ENCODE measurements around the gene ANKRD63.

ANKRD63 gene

DNA sequence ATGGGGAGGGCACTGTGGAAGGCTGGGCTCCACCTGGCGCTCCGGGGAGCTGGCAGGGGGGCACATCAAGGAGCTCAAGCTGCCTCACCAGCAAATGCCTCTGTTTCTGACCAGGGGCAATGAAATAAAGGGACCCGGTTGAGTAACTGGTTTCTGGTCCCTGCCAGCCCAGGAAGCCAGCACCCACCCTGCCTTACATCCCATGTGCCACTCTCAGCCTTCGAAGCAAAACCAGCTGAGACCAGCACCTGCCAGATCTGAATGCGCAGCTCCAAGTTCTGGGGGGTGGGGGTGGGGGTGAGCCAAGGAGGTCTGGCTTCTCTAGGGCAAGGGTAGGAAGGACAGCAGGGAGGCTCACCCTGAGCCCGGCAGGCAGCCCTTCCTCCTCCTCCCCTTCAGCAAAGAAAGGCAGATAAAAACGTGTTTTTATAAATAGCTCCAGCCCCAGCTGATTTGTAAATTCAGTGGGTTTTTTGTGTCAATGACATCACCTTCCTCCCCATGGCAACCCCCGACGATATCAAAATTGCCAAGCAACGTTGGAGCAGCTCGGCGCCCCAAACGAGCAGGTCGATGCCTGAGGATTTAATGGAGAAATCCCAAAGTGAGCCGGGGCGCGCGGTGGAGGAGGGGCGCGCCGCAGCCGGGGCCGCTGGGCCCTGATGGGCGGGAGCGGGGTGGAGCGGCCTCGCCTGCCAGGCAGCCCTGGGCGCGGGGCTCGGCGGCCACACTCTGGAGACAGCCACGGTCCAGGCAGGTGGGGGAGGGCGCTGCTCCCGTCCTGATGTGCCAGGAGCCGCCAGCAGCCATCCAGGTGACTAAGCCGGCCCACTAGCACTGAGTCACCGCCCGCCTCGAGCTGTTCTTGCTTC is 44.1 kb downstream of the ANKRD63 start, which contains the start of gene PAK6:
Gene PAK6 (plus strand): TSS at position 532 of the 872 bp plus-strand sequence. CDS start 25,723 bp downstream, outside the sequence.
- Histone ChIP-seq H3K36me3 (no peaks in the 10 kb centered on the region), H3K9me3 (no peaks in the 10 kb centered on the region), H3K27ac (no peak within 1 kb of the TSS), H3K4me1 (ENCODE audit: control insufficient read depth in 1 of 2, insufficient read depth in 1 of 2, low read depth in 1 of 2, low read length in 1 of 2) (peaks cover 28 to 35% of the 10 kb centered on the region in 2 experiments), H3K4me3 (ENCODE audit: low read depth in 1 of 2, low read length in 1 of 2) (peak within 1 kb of the TSS in 1 of 2 experiments; percentile 10), H3K27me3 (peaks cover 26% of the 10 kb centered on the region)
- no peak for TF ChIP-seq CTCF (IDR thresholded peaks at IDR 0.05)

DNA sequence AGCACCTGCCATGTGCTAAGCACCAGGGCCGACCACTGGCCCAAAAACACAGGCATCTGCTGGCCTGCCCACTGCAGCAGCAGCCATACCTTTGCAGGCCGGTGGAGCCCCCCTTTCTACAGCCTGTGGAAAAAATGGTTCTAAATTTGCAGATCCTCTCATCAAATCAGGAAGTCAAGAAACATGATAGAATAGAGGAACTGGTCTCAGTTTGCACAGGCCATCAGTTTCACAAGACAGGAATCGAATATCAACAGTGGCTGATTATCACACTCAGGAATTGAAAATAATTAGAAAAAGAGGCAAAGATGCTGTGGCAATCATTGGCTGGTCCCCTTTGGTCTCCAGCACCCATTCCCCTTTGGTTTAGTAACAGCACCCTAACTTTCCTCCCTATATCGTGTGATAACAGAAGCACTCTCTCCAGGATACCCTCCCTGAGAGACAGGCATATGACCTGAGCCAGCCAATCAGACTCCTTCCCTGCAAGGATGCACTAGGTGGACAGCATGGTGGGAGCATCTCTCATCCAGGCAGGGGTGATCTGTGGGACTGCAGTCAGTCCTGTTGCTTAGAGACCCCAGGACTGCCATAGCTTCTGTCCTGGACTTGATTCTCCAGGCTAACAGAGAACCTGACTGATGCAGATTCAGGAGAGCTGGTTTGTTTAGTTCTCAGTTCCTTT is 47.5 kb downstream of the ANKRD63 start:
- peak overlapping the region; percentile 81 for H3K27ac ChIP-seq

DNA sequence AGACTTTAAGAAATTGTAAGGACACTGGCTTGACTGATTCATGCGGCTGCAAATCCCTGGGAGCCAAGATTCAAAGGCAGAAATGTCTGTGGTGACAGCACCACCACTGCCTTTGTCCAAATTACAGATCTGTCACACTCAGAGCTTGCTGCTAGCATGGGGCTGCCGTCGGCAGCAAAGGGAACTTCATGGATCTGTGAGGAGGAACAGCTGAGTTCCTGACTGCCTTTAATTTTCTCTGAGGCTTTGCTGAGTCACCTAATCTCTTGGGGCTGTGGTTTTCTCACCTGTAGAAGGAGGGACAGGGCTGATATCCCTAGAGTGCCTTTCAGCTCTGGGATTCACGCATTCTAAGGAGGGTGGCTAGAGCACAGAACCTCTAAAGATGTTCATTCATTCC is 48.1 kb downstream of the ANKRD63 start:
- Histone ChIP-seq H3K4me1 (ENCODE audit: control insufficient read depth in 1 of 2, insufficient read depth in 1 of 2, low read depth in 1 of 2, low read length in 1 of 2) (peaks cover 31 to 44% of the 10 kb centered on the region in 2 experiments), H3K27ac (peak overlapping the region; percentile 81), H3K36me3 (no peaks in the 10 kb centered on the region), H3K27me3 (peaks cover 18% of the 10 kb centered on the region), H3K4me3 (ENCODE audit: low read depth in 1 of 2, low read length in 1 of 2) (peak overlapping the region; percentile 10 to 40), H3K9me3 (no peaks in the 10 kb centered on the region)
- TF ChIP-seq CTCF (IDR thresholded peaks at IDR 0.05): no peak

More for the DNA sequence above, 47.5 kb downstream of the ANKRD63 start:
- TF ChIP-seq CTCF (IDR thresholded peaks at IDR 0.05): no peak
- no peaks in the 10 kb centered on the region for H3K9me3 ChIP-seq
- peaks cover 23% of the 10 kb centered on the region for H3K27me3 ChIP-seq
- peak overlapping the region; percentile 10 to 40 for H3K4me3 ChIP-seq (ENCODE audit: low read depth in 1 of 2, low read length in 1 of 2)
- no peaks in the 10 kb centered on the region for H3K36me3 ChIP-seq
- peaks cover 31 to 44% of the 10 kb centered on the region in 2 experiments for H3K4me1 ChIP-seq (ENCODE audit: control insufficient read depth in 1 of 2, insufficient read depth in 1 of 2, low read depth in 1 of 2, low read length in 1 of 2)

- Histone ChIP-seq H3K4me1 (ENCODE audit: control insufficient read depth in 1 of 2, insufficient read depth in 1 of 2, low read depth in 1 of 2, low read length in 1 of 2) (peaks cover 27 to 38% of the 10 kb centered on the region in 2 experiments), H3K27ac (peak overlapping the region; percentile 81), H3K4me3 (ENCODE audit: low read depth in 1 of 2, low read length in 1 of 2) (no peak overlapping the region), H3K9me3 (no peaks in the 10 kb centered on the region), H3K36me3 (peaks cover 4% of the 10 kb centered on the region), H3K27me3 (peaks cover 9% of the 10 kb centered on the region)
- no peak for TF ChIP-seq CTCF (IDR thresholded peaks at IDR 0.05)
These were observed 48.9 kb downstream of the ANKRD63 start for GRCh38 chr15:40233727-40234577.

DNA sequence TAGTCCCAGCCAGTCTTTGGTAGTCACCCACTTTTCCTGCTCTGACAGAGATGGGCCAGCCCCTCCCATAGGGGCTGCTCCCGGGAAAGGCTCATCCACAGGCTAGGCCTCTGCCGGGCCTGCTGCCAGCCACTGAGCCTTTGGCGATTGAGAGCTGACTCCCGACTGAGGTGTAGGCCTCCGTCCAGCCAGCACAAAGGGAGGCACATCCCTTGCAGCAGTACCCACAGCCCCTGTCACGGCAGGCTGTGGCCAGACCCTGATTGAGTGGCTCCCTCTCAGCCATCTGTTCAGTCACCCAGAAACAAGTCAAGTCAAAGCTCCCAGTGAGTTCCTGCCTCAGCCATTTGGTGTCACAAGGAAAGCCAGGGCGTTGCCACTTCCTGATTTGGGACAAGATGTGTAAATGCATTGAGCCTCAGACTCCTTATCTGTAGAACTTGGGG is 50.2 kb downstream of the ANKRD63 start:
- Histone ChIP-seq H3K4me3 (ENCODE audit: low read depth in 1 of 2, low read length in 1 of 2) (no peak overlapping the region), H3K27ac (peak overlapping the region; percentile 7), H3K36me3 (peaks cover 9% of the 10 kb centered on the region), H3K27me3 (no peaks in the 10 kb centered on the region), H3K4me1 (ENCODE audit: control insufficient read depth in 1 of 2, insufficient read depth in 1 of 2, low read depth in 1 of 2, low read length in 1 of 2) (peaks cover 25 to 33% of the 10 kb centered on the region in 2 experiments), H3K9me3 (no peaks in the 10 kb centered on the region)
- TF ChIP-seq CTCF (IDR thresholded peaks at IDR 0.05): no peak

Measured in neutrophil (primary cell).